Right forelimb (tissue), 1 donor: ENCODE measurements around the gene FICD.

Experiments used
- DNase-seq: peaks from one replicate; pipeline ENCODE4 v3.0.0-alpha.2; 2018

Gene FICD

GRCh38 chr12:108505129-108505528 lies 9.9 kb upstream of the FICD start:
- no peak for DNase-seq

- DNase-seq: no peak
Measured at GRCh38 chr12:108507971-108508642, 7.0 kb upstream of the FICD start.

GRCh38 chr12:108509806-108510205 lies 5.3 kb upstream of the FICD start:
- DNase-seq: no peak

DNA sequence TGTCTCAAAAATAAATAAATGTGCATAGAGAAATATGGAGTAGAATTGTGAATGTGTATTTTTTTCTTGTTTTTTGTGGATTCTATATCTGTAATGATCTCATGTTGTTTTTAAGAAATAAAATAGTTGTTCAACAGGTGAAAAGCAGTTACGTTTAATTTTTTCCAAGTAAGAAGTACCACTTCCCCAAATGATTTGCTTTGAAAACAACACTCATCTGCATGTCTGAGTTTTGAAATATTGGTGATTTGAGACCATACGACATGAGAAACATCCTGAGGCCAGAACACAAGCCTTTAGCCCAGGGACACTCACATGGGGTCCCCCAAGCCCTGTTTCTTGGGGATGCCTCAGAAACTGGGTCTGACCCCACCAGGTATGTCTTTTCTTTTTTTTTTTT lies 4.2 kb upstream of the FICD start:
- no peak for DNase-seq

GRCh38 chr12:108511633-108512540 lies 3.2 kb upstream of the FICD start:
- peak; percentile 82 for DNase-seq

DNA sequence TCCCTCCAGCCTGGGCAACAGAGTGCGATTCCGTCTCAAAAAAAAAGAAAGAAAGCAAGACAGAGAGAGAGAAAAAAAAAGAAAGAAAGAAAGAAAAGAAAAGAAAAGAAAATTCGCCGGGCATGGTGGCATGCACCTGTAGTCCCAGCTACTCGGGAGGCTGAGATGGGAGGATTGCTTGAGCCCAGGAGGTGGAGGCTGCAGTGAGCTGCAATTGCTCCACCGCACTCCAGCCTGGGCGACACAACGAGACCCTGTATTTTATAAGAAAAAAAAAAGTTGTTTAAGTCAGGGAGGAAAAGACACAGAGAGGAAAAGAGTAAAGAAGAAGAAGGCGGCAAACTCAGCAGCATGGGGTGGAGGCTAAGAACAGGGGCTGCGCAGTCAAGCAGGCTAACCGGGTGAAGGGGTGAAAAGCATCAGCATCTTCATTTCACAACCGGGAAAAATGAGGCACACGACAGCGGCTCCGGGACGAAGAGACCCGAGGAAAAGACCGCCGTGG lies 557 bp upstream of the FICD start:
- no peak for DNase-seq

- DNase-seq: no peak
Measured at GRCh38 chr12:108515916-108516315, 839 bp downstream of the FICD start.

DNA sequence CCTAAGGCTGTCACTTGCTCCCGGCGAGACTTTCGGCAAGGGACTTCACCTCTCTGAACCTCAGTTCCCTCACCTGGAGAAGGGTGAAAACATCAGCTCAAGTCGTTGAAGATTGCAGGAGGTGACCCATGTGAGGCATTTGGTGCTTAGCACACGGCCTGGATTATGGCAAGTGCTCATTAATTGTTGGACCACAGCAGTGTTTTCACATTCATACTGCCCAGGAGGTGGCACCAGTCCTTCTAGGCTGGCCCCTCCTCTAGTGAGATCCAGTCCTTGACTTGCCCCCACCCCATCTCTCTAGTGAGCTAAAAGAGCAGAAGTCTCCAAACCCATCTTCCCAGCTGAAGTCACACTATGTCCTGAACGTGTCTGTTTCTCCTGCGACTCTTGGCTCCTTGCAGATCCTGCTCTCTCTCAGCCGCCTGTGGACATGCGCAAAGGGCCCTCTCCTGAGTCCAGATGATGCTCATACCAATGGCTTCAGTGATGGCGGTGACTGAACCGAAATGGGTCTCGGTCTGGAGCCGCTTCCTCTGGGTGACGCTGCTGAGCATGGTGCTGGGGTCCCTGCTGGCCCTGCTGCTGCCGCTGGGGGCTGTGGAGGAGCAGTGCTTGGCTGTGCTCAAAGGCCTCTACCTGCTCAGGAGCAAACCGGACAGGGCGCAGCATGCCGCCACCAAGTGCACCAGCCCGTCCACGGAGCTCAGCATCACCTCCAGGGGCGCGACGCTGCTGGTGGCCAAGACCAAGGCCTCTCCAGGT lies 1.6 kb downstream of the FICD start:
- DNase-seq: no peak

DNA sequence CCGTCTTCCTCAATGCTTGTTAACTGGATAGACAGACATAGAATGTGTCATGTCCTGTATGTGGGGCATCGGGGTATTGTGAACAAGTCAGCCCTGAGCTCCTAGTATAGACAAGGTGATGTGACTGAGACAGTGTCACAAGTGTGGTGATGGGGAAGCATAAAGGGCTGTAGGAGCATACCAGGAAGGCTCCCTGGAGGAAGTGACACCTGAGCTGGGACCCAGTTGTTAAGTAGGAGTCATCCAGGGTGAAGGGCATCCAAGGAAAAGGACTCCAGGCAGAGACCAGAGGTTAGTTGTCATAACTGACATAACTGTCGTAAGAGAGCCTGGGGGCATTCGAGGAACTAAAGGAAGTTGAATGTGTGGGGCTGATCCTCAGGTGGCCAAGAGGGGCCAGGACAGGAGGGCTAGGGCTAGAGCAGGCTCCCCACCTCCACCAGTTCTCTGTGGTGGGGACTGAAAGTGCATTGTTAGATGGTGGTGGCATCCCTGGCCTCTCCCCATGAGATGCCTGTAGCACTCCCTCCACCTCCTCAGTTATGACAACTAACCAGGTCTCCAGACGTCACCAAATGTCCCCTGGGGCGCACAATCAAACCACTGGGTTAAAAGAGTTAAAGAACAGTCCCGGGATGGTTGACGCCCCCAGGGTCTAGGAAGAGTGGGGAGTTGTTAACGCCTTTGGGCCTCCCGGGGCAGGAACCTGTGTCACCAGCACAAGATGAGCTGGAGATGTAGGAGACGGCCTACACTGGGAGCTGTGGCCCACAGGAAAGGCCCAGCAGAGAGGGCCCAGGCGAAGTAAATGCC lies 2.4 kb downstream of the FICD start:
- DNase-seq: no peak

DNA sequence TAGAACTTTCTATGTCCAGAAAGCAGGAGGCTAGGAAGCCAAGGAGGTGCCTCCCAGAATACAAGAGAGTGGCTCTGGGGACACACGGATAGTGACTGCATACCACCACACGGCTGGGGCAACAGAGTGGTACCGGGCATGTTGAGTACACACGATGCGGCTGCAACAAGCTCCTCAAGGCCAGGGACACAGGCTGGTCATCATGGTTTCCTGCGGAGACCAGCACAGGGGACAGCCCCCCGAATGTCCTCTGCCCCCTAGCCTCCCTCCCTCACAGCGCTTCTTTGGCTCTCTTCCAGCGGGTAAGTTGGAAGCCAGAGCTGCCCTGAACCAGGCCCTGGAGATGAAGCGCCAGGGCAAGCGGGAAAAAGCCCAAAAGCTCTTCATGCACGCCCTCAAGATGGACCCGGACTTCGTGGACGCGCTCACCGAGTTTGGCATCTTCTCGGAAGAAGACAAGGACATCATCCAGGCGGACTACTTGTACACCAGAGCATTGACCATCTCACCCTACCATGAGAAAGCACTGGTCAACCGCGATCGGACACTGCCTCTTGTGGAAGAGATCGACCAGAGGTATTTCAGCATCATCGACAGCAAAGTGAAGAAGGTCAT lies 3.1 kb downstream of the FICD start:
- DNase-seq: no peak

- DNase-seq: no peak
Measured at GRCh38 chr12:108518716-108519496, 3.8 kb downstream of the FICD start.

DNA sequence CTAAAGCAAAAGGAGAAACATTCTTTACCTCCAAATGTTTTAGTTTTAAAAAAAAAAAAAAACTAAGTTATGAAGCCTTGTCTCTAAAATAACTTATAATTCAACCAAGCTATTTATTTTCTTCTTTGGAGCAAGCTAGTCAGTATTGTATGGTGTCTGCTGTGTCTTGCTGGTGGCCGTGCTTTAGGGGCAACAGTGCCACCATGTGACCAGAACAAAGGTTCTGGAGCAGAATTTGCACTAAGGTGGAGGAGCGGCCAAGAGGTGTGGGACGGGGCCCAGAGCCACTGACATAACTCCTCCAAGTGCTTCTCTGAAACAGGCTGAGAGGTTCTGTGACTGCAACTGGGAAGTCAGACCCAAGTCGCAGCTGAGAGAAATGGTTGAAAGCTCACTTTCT lies 4.5 kb downstream of the FICD start:
- no peak for DNase-seq

GRCh38 chr12:108523365-108523764 lies 8.3 kb downstream of the FICD start:
- DNase-seq: no peak

- DNase-seq: no peak
Measured at GRCh38 chr12:108525681-108526080, 10.6 kb downstream of the FICD start.

GRCh38 chr12:108526482-108527165 lies 11.5 kb downstream of the FICD start:
- no peak for DNase-seq

DNA sequence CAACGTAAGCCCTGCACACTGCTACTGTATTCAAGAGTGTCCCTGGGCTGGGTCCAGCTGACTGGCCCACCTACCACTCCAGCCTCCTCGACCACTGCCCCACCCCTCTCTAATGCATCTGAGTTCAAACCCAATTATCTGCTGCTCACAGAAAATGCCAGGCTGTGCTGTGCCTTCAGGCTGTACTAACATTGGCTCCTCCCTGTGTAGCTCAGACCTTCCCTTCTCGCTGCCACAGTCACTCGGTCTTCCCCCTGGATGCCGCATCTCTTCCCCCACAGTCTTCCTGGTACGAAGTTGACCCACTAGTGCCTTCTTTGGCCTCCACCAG lies 12.1 kb downstream of the FICD start:
- no peak for DNase-seq

- no peak for DNase-seq
Measured at GRCh38 chr12:108530161-108530560, 15.1 kb downstream of the FICD start.

- DNase-seq: no peak
Measured at GRCh38 chr12:108531929-108532848, 17.1 kb downstream of the FICD start.

GRCh38 chr12:108538146-108538545 lies 23.1 kb downstream of the FICD start:
- no peak for DNase-seq
